Left forelimb (tissue), 1 donor: ENCODE data around the gene ZNF423.
"Not testable (repeated sequence)": the region's sequence is repeated elsewhere in the genome, so short reads cannot be mapped to it uniquely, and the experiment has no call there.

Source experiments
- DNase-seq: peaks from one replicate; pipeline ENCODE4 v3.0.0-alpha.2; 2018; ENCODE audit warnings: low spot score

The ZNF423 gene

GRCh38 chr16:49695782-49696413 is 160.0 kb downstream of the ZNF423 start:
- DNase-seq, result no peak

- no peak for DNase-seq
These were observed 162.5 kb downstream of the ZNF423 start for GRCh38 chr16:49693445-49693844.

- DNase-seq, result no peak
These were observed 165.1 kb downstream of the ZNF423 start for GRCh38 chr16:49690778-49691177.

- DNase-seq, result no peak
These were observed 167.7 kb downstream of the ZNF423 start for GRCh38 chr16:49688036-49688697.

- no peak for DNase-seq
These were observed 168.4 kb downstream of the ZNF423 start for GRCh38 chr16:49687476-49688002.

- no peak for DNase-seq
These were observed 171.2 kb downstream of the ZNF423 start for GRCh38 chr16:49684696-49685095.

- DNase-seq, result no peak
These were observed 173.2 kb downstream of the ZNF423 start for GRCh38 chr16:49682577-49683165.

GRCh38 chr16:49681217-49681883 is 174.6 kb downstream of the ZNF423 start:
- no peak for DNase-seq

GRCh38 chr16:49679095-49679494 is 176.8 kb downstream of the ZNF423 start:
- no peak for DNase-seq

- not testable (repeated sequence) for DNase-seq
These were observed 178.3 kb downstream of the ZNF423 start for GRCh38 chr16:49677661-49678060.

- DNase-seq, result no peak
These were observed 180.5 kb downstream of the ZNF423 start for GRCh38 chr16:49675413-49675812.

GRCh38 chr16:49674990-49675389 is 180.9 kb downstream of the ZNF423 start:
- no peak for DNase-seq

GRCh38 chr16:49674351-49674851 is 181.5 kb downstream of the ZNF423 start:
- DNase-seq, result no peak

- no peak for DNase-seq
These were observed 182.5 kb downstream of the ZNF423 start for GRCh38 chr16:49673442-49673841.

- DNase-seq, result no peak
These were observed 183.2 kb downstream of the ZNF423 start for GRCh38 chr16:49672753-49673152.

- DNase-seq, result no peak
These were observed 184.6 kb downstream of the ZNF423 start for GRCh38 chr16:49671333-49671732.

- DNase-seq, result no peak
These were observed 185.3 kb downstream of the ZNF423 start for GRCh38 chr16:49670627-49671026.

- peak; percentile 67 for DNase-seq
These were observed 190.3 kb downstream of the ZNF423 start for GRCh38 chr16:49665482-49666230.

GRCh38 chr16:49664221-49665215 is 191.4 kb downstream of the ZNF423 start:
- peak; percentile 73 for DNase-seq
